H9 (cell line): ENCODE measurements around the gene HPDL. TPM values are rescaled to one million over a fixed set of nuclear protein-coding genes. Genes with fewer than 3 reads are reported as not detected.

ENCODE experiments used
- DNase-seq: peaks from one replicate; pipeline ENCODE4 v3.0.0-alpha.2; 2017
- H2AFZ ChIP-seq: one replicate; pipeline ENCODE4 v1.6.1; 2013; ENCODE audit warnings: mild to moderate bottlenecking, low read length, control low read depth, moderate library complexity
- H2AK5ac ChIP-seq: 2 replicates; pipeline ENCODE4 v1.6.1; 2013; ENCODE audit warnings: low read length, control low read depth, mixed read lengths; ENCODE audit not compliant: insufficient read length
- H2BK120ac ChIP-seq: one replicate; pipeline ENCODE4 v1.6.1; 2013; ENCODE audit warnings: low read depth, mild to moderate bottlenecking, low read length, control low read depth, inconsistent platforms; ENCODE audit not compliant: poor library complexity, severe bottlenecking
- H2BK12ac ChIP-seq: 2 replicates; pipeline ENCODE4 v1.6.1; 2013; ENCODE audit warnings: low read length, control low read depth, mixed read lengths, low read depth; ENCODE audit not compliant: insufficient read length
- H2BK15ac ChIP-seq: 2 replicates; pipeline ENCODE4 v1.6.1; 2013; ENCODE audit warnings: low read depth, low read length, control low read depth
- H2BK20ac ChIP-seq: one replicate; pipeline ENCODE4 v1.6.1; 2013; ENCODE audit warnings: low read depth, mild to moderate bottlenecking, low read length, control low read depth, inconsistent platforms; ENCODE audit not compliant: poor library complexity, severe bottlenecking
- H2BK5ac ChIP-seq: 2 replicates; pipeline ENCODE4 v1.6.1; 2013; ENCODE audit warnings: low read length, control low read depth, mixed read lengths; ENCODE audit not compliant: insufficient read length
- H3K14ac ChIP-seq: 2 replicates; pipeline ENCODE4 v1.6.1; 2013; ENCODE audit warnings: low read length, control low read depth; ENCODE audit not compliant: insufficient read depth
- H3K18ac ChIP-seq: 2 replicates; pipeline ENCODE4 v1.6.1; 2013; ENCODE audit warnings: low read depth, mild to moderate bottlenecking, mixed read lengths, low read length, control low read depth; ENCODE audit not compliant: insufficient read length
- H3K23ac ChIP-seq: 2 replicates; pipeline ENCODE4 v1.6.1; 2013; ENCODE audit warnings: low read length, control low read depth, mixed read lengths, low read depth; ENCODE audit not compliant: insufficient read length
- H3K23me2 ChIP-seq: 2 replicates; pipeline ENCODE4 v1.6.1; 2013; ENCODE audit warnings: low read depth, mild to moderate bottlenecking, mixed read lengths, low read length, control low read depth; ENCODE audit not compliant: insufficient read length, poor library complexity, severe bottlenecking
- H3K27ac ChIP-seq: 2 replicates; pipeline ENCODE4 v1.5.1; 2013; ENCODE audit warnings: low read length, control low read depth, mixed read lengths, low read depth; ENCODE audit not compliant: insufficient read length
- H3K27me3 ChIP-seq: 2 replicates; pipeline ENCODE4 v1.6.1; 2013; ENCODE audit warnings: low read length, control low read depth, inconsistent platforms; ENCODE audit not compliant: insufficient read depth
- H3K4ac ChIP-seq: 2 replicates; pipeline ENCODE4 v1.6.1; 2013; ENCODE audit warnings: low read depth, mild to moderate bottlenecking, control low read depth, inconsistent platforms, low read length, moderate library complexity
- H3K4me1 ChIP-seq: 2 replicates; pipeline ENCODE4 v1.6.1; 2013; ENCODE audit warnings: low read length, control low read depth, inconsistent platforms; ENCODE audit not compliant: insufficient read depth
- H3K4me2 ChIP-seq: 2 replicates; pipeline ENCODE4 v1.6.1; 2013; ENCODE audit warnings: low read length, control low read depth, mixed read lengths; ENCODE audit not compliant: insufficient read length, insufficient read depth
- H3K56ac ChIP-seq: 2 replicates; pipeline ENCODE4 v1.6.1; 2013; ENCODE audit warnings: low read depth, mild to moderate bottlenecking, mixed read lengths, low read length, control low read depth; ENCODE audit not compliant: insufficient read length
- H3K79me1 ChIP-seq: 2 replicates; pipeline ENCODE4 v1.6.1; 2013; ENCODE audit warnings: low read depth, mild to moderate bottlenecking, moderate library complexity, low read length, control low read depth, inconsistent platforms; ENCODE audit not compliant: insufficient read depth, poor library complexity, severe bottlenecking
- H3K79me2 ChIP-seq: 2 replicates; pipeline ENCODE4 v1.6.1; 2013; ENCODE audit warnings: low read length, control low read depth, inconsistent platforms; ENCODE audit not compliant: insufficient read depth
- H3K9ac ChIP-seq: 2 replicates; pipeline ENCODE4 v1.6.1; 2013; ENCODE audit warnings: low read length, control low read depth, mixed read lengths; ENCODE audit not compliant: insufficient read length; ENCODE audit errors: extremely low read depth
- H3K9me3 ChIP-seq: one replicate; pipeline ENCODE4 v1.6.1; 2013; ENCODE audit warnings: low read depth, low read length, inconsistent platforms; ENCODE audit not compliant: control insufficient read depth
- H3T11ph ChIP-seq: one replicate; pipeline ENCODE4 v1.6.1; 2013; ENCODE audit warnings: mild to moderate bottlenecking, low read length, control low read depth, inconsistent platforms
- H4K20me1 ChIP-seq: one replicate; pipeline ENCODE4 v1.6.1; 2013; ENCODE audit not compliant: control insufficient read depth, insufficient read length, insufficient read depth
- H4K5ac ChIP-seq: 2 replicates; pipeline ENCODE4 v1.6.1; 2013; ENCODE audit warnings: low read depth, mild to moderate bottlenecking, mixed read lengths, low read length, control low read depth; ENCODE audit not compliant: insufficient read length
- H4K8ac ChIP-seq: replicated peaks from 2 replicates; pipeline ENCODE4 v1.6.1; 2013; ENCODE audit warnings: low read length, control low read depth, mixed read lengths, low read depth; ENCODE audit not compliant: insufficient read length
- H4K91ac ChIP-seq: 2 replicates; pipeline ENCODE4 v1.6.1; 2013; ENCODE audit warnings: low read depth, mild to moderate bottlenecking, moderate library complexity, mixed read lengths, low read length, control low read depth; ENCODE audit not compliant: insufficient read length
- H3K27ac Mint-ChIP-seq, 3 experiments: 2 replicates in 2 of 3; 3 replicates in 1 of 3; pipeline ENCODE4 v1.8.0; 2020 to 2021; ENCODE audit warnings: mixed read lengths in 3 of 3, mild to moderate bottlenecking in 1 of 3, moderate library complexity in 1 of 3
- H3K27me3 Mint-ChIP-seq: 2 replicates; pipeline ENCODE4 v1.8.0; 2021; ENCODE audit warnings: low read depth, mild to moderate bottlenecking, moderate library complexity, mixed read lengths
- H3K36me3 Mint-ChIP-seq, 3 experiments: 2 replicates in 2 of 3; 3 replicates in 1 of 3; pipeline ENCODE4 v1.8.0; 2020 to 2021; ENCODE audit warnings: low read depth in 3 of 3, mixed read lengths in 3 of 3; ENCODE audit not compliant: insufficient read depth in 1 of 3
- H3K4me1 Mint-ChIP-seq, 2 experiments: 2 replicates each; pipeline ENCODE4 v1.8.0; 2020; ENCODE audit warnings: mixed read lengths in 2 of 2
- H3K4me3 Mint-ChIP-seq, 2 experiments: 2 replicates in 1 of 2; 3 replicates in 1 of 2; pipeline ENCODE4 v1.8.0; 2020 to 2021; ENCODE audit warnings: mild to moderate bottlenecking in 2 of 2, mixed read lengths in 2 of 2, moderate library complexity in 1 of 2
- H3K9me3 Mint-ChIP-seq, 2 experiments: 2 replicates in 1 of 2; 3 replicates in 1 of 2; pipeline ENCODE4 v1.8.0; 2020; ENCODE audit warnings: mild to moderate bottlenecking in 2 of 2, mixed read lengths in 2 of 2, moderate library complexity in 1 of 2
- CTCF ChIP-seq: fragments of 200-600 bp; sonication (generic); conservative IDR thresholded peaks from 3 replicates; pipeline ENCODE4 v1.8.0; 2021; ENCODE audit warnings: antibody characterized with exemption, mild to moderate bottlenecking
- WGBS: extraction: QIAGEN DNeasy Blood & Tissue Kit; methylation state at CpG from one replicate; pipeline ENCODE4 v1.1.7; 2013; ENCODE audit warnings: missing lambda C conversion rate, low lambda C conversion rate, mixed read lengths; ENCODE audit not compliant: insufficient read length; ENCODE audit errors: extremely low coverage; 5-methylcytosine and 5-hydroxymethylcytosine counted together
- total RNA-seq: library from RNA; stranded (reverse); gene quantifications from 2 replicates; pipeline ENCODE4 v1.2.1, GENCODE V29; 2021

Gene HPDL
- total RNA-seq, 1 experiment from 2014 or later, result 10.6 TPM

GRCh38 chr1:45325851-45326506 lies 716 bp upstream of the HPDL start:
- Histone ChIP-seq H3K27ac (no peak overlapping the region), H3K14ac (no peak overlapping the region; the same call in 1 of the 2 replicates)

More at GRCh38 chr1:45325851-45326506, 716 bp upstream of the HPDL start:
- Histone ChIP-seq H2BK120ac (no peak overlapping the region), H4K8ac (no peak overlapping the region), H4K91ac (no peak overlapping the region), H2BK12ac (no peak overlapping the region), H3K79me1 (no peaks in the 10 kb centered on the region), H2AK5ac (no peak overlapping the region), H3K9ac (no peak overlapping the region), H4K20me1 (no peaks in the 10 kb centered on the region), H2BK5ac (no peak overlapping the region), H3K18ac (no peak overlapping the region), H3T11ph (no peak overlapping the region), H2AFZ (no peak overlapping the region), H3K9me3 (no peaks in the 10 kb centered on the region), H2BK20ac (no peak overlapping the region), H3K56ac (no peak overlapping the region), H3K4ac (no peak overlapping the region), H3K79me2 (no peaks in the 10 kb centered on the region), H2BK15ac (no peak overlapping the region), H3K4me2 (peak overlapping the region; percentile 47), H3K4me1 (peaks cover 6% of the 10 kb centered on the region; the same call in 1 of the 2 replicates), H4K5ac (no peak overlapping the region), H3K27me3 (no peaks in the 10 kb centered on the region), H3K23me2 (peaks cover 16% of the 10 kb centered on the region), H3K23ac (no peak overlapping the region)
- Mint-ChIP-seq H3K4me3 (peak overlapping the region; percentile 75), H3K36me3 (peaks cover 21 to 35% (median 23%) of the 10 kb centered on the region in 3 experiments), H3K27me3 (no peaks in the 10 kb centered on the region), H3K27ac (peak overlapping the region; percentile 51 to 94 (median 79); a peak in 5 of 7 replicates), H3K9me3 (peaks cover 3 to 11% of the 10 kb centered on the region in 2 experiments; a peak in 4 of 5 replicates), H3K4me1 (peaks cover 49 to 58% of the 10 kb centered on the region in 2 experiments)
- DNase-seq, result no peak
- no peak for TF ChIP-seq CTCF
- WGBS, result no CpG with 5 or more reads among the region's 6 CpGs
